Fibroblast of the aortic adventitia (primary cell): ENCODE data around the gene ETS2. TPM values are rescaled to one million over a fixed set of nuclear protein-coding genes. Genes with fewer than 3 reads are reported as not detected.

Source experiments
- DNase-seq: peaks from one replicate; pipeline ENCODE4 v3.0.0-alpha.2; 2010; ENCODE audit warnings: low read depth
- H3K4me3 ChIP-seq: 2 replicates; pipeline ENCODE4 v1.5.1; 2011; ENCODE audit warnings: low read depth, mild to moderate bottlenecking, control low read depth, low read length, moderate library complexity
- CTCF ChIP-seq: IDR thresholded peaks from 2 replicates; pipeline ENCODE4 v1.5.1; 2011; ENCODE audit warnings: mild to moderate bottlenecking, low read length, control low read depth, inconsistent platforms; ENCODE audit not compliant: insufficient read depth
- total RNA-seq: library from RNA; depleted of rRNA; stranded (reverse); fragments of >200 nt; gene quantifications from 2 replicates; pipeline ENCODE4 v1.2.3, GENCODE V29; 2012; ENCODE audit warnings: low replicate concordance

Gene ETS2
- total RNA-seq, 1 donor: 62.6 TPM

- TF ChIP-seq CTCF: no peak
- no peak overlapping the region for H3K4me3 ChIP-seq
- DNase-seq: no peak
Measured at GRCh38 chr21:38850277-38850951, 44.7 kb downstream of the ETS2 start.

- no peak for TF ChIP-seq CTCF
- DNase-seq: no peak
Measured at GRCh38 chr21:38851101-38851500, 45.4 kb downstream of the ETS2 start.

GRCh38 chr21:38852278-38852677 lies 46.5 kb downstream of the ETS2 start:
- DNase-seq: peak; percentile 20
- TF ChIP-seq CTCF: no peak
- no peak overlapping the region for H3K4me3 ChIP-seq

More at GRCh38 chr21:38851101-38851500, 45.4 kb downstream of the ETS2 start:
- no peak overlapping the region for H3K4me3 ChIP-seq

- no peak for TF ChIP-seq CTCF
- DNase-seq: no peak
- H3K4me3 ChIP-seq: no peak overlapping the region
Measured at GRCh38 chr21:38852708-38853107, 47.0 kb downstream of the ETS2 start.

- no peak for TF ChIP-seq CTCF
- no peak overlapping the region for H3K4me3 ChIP-seq
- DNase-seq: peak; percentile 85
Measured at GRCh38 chr21:38853421-38853919, 47.7 kb downstream of the ETS2 start.

- DNase-seq: no peak
- H3K4me3 ChIP-seq: no peak overlapping the region
- no peak for TF ChIP-seq CTCF
Measured at GRCh38 chr21:38857152-38857825, 51.6 kb downstream of the ETS2 start.
